Measurements from ENCODE around the gene AP2B1.

The AP2B1 gene

DNA sequence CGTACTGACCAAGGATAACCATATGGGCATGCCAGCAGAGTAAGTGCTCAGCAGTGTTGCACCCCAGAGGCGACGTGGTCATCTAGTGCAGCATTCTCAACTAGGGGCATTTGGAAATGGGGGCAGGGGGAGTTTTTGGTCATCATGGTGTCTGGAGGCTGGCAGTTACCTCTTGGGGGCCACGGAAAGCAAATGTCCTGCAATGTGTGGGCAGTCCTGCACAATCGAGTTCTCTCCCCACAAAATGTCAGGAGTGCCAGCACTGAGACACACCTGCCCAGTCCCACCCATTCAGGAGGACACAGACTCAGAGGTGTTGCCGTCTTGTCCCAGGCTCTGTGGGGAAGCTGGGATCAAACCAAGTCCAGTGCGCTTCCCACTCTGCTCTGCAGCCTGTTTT is 147.3 kb downstream of the AP2B1 start:
- TF ChIP-seq, protein P1, sequence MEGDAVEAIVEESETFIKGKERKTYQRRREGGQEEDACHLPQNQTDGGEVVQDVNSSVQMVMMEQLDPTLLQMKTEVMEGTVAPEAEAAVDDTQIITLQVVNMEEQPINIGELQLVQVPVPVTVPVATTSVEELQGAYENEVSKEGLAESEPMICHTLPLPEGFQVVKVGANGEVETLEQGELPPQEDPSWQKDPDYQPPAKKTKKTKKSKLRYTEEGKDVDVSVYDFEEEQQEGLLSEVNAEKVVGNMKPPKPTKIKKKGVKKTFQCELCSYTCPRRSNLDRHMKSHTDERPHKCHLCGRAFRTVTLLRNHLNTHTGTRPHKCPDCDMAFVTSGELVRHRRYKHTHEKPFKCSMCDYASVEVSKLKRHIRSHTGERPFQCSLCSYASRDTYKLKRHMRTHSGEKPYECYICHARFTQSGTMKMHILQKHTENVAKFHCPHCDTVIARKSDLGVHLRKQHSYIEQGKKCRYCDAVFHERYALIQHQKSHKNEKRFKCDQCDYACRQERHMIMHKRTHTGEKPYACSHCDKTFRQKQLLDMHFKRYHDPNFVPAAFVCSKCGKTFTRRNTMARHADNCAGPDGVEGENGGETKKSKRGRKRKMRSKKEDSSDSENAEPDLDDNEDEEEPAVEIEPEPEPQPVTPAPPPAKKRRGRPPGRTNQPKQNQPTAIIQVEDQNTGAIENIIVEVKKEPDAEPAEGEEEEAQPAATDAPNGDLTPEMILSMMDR (IDR thresholded peaks at IDR 0.05; ENCODE audit: low read depth, low read length): no peak
- Histone ChIP-seq H3K36me3 (no peaks in the 10 kb centered on the region), H3K27ac (no peak overlapping the region), H3K4me3 (ENCODE audit: low read depth, low read length) (no peak overlapping the region), H3K9me3 (ENCODE audit: severe bottlenecking) (no peaks in the 10 kb centered on the region), H3K27me3 (ENCODE audit: insufficient read depth, low read depth, severe bottlenecking) (no peaks in the 10 kb centered on the region)
- no peak for DNase-seq

DNA sequence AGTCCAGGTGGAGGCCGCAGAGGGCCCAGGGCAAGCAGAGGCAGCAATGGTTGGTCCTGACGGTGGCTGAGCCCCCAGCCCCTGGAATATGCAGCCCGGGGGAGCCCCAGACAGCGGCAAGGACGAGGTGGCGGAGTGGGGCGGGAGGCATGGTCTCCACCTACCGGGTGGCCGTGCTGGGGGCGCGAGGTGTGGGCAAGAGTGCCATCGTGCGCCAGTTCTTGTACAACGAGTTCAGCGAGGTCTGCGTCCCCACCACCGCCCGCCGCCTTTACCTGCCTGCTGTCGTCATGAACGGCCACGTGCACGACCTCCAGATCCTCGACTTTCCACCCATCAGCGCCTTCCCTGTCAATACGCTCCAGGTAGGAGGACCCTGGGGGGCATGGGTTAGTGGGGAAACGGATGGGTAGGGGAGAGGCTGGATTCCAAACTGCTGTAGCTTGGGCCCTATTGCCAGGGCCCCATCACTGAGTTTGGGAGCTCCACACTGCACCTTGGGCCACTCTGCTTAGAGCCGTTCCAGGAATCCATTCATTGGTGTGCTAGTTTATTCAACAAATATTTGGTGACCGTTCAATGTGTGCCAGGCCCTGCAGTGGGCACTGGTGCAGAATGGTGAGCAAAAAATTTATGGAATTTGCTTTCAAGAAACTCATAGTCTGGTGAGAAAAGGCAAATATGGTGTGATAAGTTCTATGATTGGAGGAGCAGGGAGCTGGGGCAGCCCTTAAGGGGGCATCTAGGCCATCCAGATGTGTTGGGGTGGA is 148.1 kb downstream of the AP2B1 start:
- H3K27me3 ChIP-seq (ENCODE audit: insufficient read depth, low read depth, severe bottlenecking): no peaks in the 10 kb centered on the region
- no peak overlapping the region for H3K4me3 ChIP-seq (ENCODE audit: low read depth, low read length)
- no peak for DNase-seq
- H3K9me3 ChIP-seq (ENCODE audit: severe bottlenecking): no peaks in the 10 kb centered on the region
- TF ChIP-seq, protein P1 (IDR thresholded peaks at IDR 0.05; ENCODE audit: low read depth, low read length): no peak
- no peak overlapping the region for H3K27ac ChIP-seq
- no peaks in the 10 kb centered on the region for H3K36me3 ChIP-seq

DNA sequence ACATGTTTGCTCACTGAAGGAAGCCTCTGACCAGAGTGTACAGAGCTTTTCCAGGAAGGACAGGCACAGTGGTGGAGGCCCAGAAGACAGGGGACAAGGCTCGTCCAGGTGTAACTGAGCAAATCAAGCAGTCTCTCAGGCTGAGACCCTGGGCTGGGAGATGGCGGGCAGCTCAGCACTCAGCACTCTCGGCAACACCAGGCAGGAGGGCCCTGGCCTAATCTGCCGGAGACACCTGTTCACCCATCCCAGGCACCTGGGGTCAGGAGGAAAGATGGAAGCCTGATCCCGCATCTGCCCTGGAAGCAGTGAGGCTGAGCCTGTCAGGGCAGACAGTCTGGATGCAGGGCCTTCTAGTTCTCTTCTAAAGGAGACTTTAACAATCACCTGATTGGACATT is 149.1 kb downstream of the AP2B1 start:
- TF ChIP-seq, protein P1 (IDR thresholded peaks at IDR 0.05; ENCODE audit: low read depth, low read length): no peak
- Histone ChIP-seq H3K36me3 (no peaks in the 10 kb centered on the region), H3K27me3 (ENCODE audit: insufficient read depth, low read depth, severe bottlenecking) (no peaks in the 10 kb centered on the region), H3K27ac (no peak overlapping the region), H3K4me3 (ENCODE audit: low read depth, low read length) (no peak overlapping the region), H3K9me3 (ENCODE audit: severe bottlenecking) (no peaks in the 10 kb centered on the region)
- DNase-seq: peak; percentile 65

DNA sequence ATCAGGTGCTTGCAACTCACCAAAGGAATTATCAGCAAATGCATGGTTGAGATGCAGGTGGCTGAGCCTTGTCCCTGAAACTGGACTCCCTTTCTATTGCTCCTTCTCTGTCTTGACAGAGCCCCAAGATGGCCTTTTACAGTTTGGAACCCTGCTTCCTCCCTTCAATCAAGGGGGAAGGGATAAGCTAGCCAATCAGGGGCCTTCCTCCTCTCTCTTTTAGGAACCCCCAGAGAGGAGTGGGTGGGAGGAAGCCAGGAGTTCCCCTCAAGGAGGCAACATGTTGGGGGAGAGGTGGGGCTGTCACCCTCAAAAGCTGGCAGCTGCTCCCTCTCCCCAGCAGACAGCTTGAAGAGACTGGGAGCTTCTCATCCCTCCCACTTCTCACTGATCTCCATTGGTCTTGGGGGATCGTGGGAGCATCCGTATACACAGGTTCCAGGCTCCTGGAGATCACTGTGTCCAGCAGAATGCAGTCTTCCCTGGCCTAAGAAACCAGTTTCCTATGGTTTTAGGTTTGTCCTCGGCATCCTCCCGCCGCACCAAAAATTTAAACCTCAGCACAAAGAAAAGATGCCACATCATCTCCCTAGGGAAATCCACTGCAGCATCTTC is 151.5 kb downstream of the AP2B1 start:
- Histone ChIP-seq H3K27ac (no peak overlapping the region), H3K36me3 (no peaks in the 10 kb centered on the region), H3K27me3 (ENCODE audit: insufficient read depth, low read depth, severe bottlenecking) (peaks cover 3% of the 10 kb centered on the region), H3K4me3 (ENCODE audit: low read depth, low read length) (no peak overlapping the region), H3K9me3 (ENCODE audit: severe bottlenecking) (no peaks in the 10 kb centered on the region)
- no peak for DNase-seq
- TF ChIP-seq, protein P1 (IDR thresholded peaks at IDR 0.05; ENCODE audit: low read depth, low read length): no peak

DNA sequence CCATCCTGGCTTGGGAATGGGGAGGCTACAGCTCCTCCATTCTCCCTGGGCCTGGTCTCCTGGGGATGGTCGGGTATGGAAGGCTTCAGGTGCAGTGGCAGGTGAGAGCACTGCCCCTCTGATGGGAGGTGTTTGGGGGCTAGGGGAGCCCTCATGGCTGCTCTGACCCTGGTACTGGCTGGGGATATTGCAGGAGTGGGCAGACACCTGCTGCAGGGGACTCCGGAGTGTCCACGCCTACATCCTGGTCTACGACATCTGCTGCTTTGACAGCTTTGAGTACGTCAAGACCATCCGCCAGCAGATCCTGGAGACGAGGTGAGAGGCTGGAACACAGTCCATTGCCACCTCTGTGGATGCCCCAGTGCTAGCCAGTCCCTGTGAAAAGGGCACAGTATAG is 153.1 kb downstream of the AP2B1 start:
- H3K27me3 ChIP-seq (ENCODE audit: insufficient read depth, low read depth, severe bottlenecking): peaks cover 3% of the 10 kb centered on the region

More for the DNA sequence above, 153.1 kb downstream of the AP2B1 start:
- no peak for DNase-seq
- no peaks in the 10 kb centered on the region for H3K9me3 ChIP-seq (ENCODE audit: severe bottlenecking)
- TF ChIP-seq, protein P1 (IDR thresholded peaks at IDR 0.05; ENCODE audit: low read depth, low read length): no peak
- H3K4me3 ChIP-seq (ENCODE audit: low read depth, low read length): no peak overlapping the region
- H3K36me3 ChIP-seq: no peaks in the 10 kb centered on the region
- no peak overlapping the region for H3K27ac ChIP-seq

Data from WERI-Rb-1 (cell line).